ENCODE measurements around the gene LRRFIP1. TPM values are rescaled to one million over a fixed set of nuclear protein-coding genes. Genes with fewer than 3 reads are reported as not detected.

LRRFIP1 gene
- total and polyA plus RNA-seq, 2 of the 13 experiments (the other 11 are each of a cell fraction or from before 2014, with no cell fraction given): 15.9 to 40.5 TPM

DNA sequence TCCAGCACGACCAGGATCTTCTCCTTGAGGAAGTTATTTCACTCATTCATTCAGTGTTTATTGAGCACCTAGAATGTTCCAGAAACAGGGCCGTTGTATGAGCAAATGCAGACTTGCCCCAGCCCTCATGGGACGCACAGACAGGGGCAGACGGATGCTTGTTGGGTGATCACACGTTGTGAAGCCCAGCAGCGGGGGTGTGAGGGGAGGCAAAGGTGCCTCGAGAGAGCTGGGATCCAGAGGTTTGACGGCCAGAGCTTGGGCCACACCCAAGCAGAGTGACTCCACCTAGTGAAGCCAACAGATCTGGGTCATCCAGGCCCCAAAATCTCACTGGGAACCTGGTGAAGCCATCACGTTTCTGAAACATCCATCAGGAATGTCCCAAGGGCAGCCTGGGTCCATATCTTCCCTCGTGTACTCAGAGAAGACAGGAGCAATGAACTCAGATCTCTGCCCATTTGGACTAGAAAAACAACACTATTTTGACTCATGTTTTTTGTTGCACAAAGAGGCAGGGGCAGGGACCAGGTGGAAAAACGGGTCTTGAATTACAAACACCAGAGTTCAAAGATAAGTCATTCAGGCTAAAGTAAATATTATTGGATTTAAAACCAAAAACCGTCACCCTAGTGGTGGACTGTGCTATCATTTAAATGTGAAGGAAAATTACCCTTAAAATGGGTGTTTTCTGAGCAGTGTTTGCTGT is 116.3 kb downstream of the LRRFIP1 start (continued):
- TF ChIP-seq, protein P1, sequence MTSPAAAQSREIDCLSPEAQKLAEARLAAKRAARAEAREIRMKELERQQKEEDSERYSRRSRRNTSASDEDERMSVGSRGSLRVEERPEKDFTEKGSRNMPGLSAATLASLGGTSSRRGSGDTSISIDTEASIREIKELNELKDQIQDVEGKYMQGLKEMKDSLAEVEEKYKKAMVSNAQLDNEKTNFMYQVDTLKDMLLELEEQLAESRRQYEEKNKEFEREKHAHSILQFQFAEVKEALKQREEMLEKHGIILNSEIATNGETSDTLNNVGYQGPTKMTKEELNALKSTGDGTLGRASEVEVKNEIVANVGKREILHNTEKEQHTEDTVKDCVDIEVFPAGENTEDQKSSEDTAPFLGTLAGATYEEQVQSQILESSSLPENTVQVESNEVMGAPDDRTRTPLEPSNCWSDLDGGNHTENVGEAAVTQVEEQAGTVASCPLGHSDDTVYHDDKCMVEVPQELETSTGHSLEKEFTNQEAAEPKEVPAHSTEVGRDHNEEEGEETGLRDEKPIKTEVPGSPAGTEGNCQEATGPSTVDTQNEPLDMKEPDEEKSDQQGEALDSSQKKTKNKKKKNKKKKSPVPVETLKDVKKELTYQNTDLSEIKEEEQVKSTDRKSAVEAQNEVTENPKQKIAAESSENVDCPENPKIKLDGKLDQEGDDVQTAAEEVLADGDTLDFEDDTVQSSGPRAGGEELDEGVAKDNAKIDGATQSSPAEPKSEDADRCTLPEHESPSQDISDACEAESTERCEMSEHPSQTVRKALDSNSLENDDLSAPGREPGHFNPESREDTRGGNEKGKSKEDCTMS (CRISPR knock-in tag; conservative IDR thresholded peaks at IDR 0.05): 0 out of 2 replicates have a peak, but pooled peaks have one; percentile 51
- TF ChIP-seq ZNF274 (CRISPR knock-in tag; IDR thresholded peaks at IDR 0.05) (peak; percentile 45; the same call in 1 of the 2 replicates), THAP7 (CRISPR knock-in tag; IDR thresholded peaks at IDR 0.05) (no peak), HNRNPL (IDR thresholded peaks at IDR 0.05; ENCODE audit: low read depth, low read length) (no peak), ZNF609 (CRISPR knock-in tag; IDR thresholded peaks at IDR 0.05; ENCODE audit: borderline replicate concordance) (peak; percentile 93), ZHX2 (IDR thresholded peaks at IDR 0.05; ENCODE audit: low read depth) (no peak), ZHX2 (CRISPR knock-in tag; IDR thresholded peaks at IDR 0.05; ENCODE audit: borderline replicate concordance) (no peak), GPN1 (CRISPR knock-in tag; IDR thresholded peaks at IDR 0.05; ENCODE audit: borderline replicate concordance) (no peak), NR1H2 (CRISPR knock-in tag; IDR thresholded peaks at IDR 0.05; ENCODE audit: borderline replicate concordance, low read depth) (no peak), NR2F1 (CRISPR knock-in tag; IDR thresholded peaks at IDR 0.05) (peak; percentile 24 to 31; a peak in 1 of 4 replicates), HNF4A (CRISPR knock-in tag; IDR thresholded peaks at IDR 0.05) (peak; percentile 94), ZBTB8A (CRISPR knock-in tag; IDR thresholded peaks at IDR 0.05; ENCODE audit: borderline replicate concordance, low read depth) (no peak), ZNF577 (CRISPR knock-in tag; IDR thresholded peaks at IDR 0.05; ENCODE audit: borderline replicate concordance, low read depth) (no peak), GTF2F1 (IDR thresholded peaks at IDR 0.05; ENCODE audit: low read length) (no peak)

Data from HepG2 (cell line).